ENCODE results near the gene PIGU.

- TF ChIP-seq GABPA (IDR thresholded peaks at IDR 0.05 in 1 of 2, conservative IDR thresholded peaks at IDR 0.05 in 1 of 2), result no peak
- TF ChIP-seq CTCF (IDR thresholded peaks at IDR 0.05; ENCODE audit: low read depth, low read length, missing input control), result no peak
- TF ChIP-seq YY1 (IDR thresholded peaks at IDR 0.05), result no peak
- TF ChIP-seq JUND (IDR thresholded peaks at IDR 0.05), result no peak
- no peak for TF ChIP-seq TAF1 (conservative IDR thresholded peaks at IDR 0.05)
Observed at GRCh38 chr20:34582221-34582620, 94.7 kb downstream of the PIGU start.
